Cardiac fibroblast (primary cell): Measurements from ENCODE around the gene ZNF14.
"Not testable (repeated sequence)": the region's sequence is repeated elsewhere in the genome, so short reads cannot be mapped to it uniquely, and the experiment has no call there.

Experiments used
- DNase-seq, 2 donors: peaks; one replicate each; pipeline versions ENCODE4 v3.0.0 to v3.0.0-alpha.2; 2010; ENCODE audit warnings: low read depth in 2 of 2
- H3K4me3 ChIP-seq, 2 donors: replicated peaks in 1 of 2; 1 replicate in 1 of 2; 2 replicates in 1 of 2; pipeline ENCODE4 v1.5.1; 2011; ENCODE audit warnings: low read depth in 2 of 2, low read length in 2 of 2, mild to moderate bottlenecking in 2 of 2, moderate library complexity in 1 of 2
- CTCF ChIP-seq: IDR thresholded peaks from one replicate; pipeline ENCODE4 v1.5.1; 2011; ENCODE audit warnings: low read depth, mild to moderate bottlenecking, low read length, inconsistent platforms

ZNF14 gene

DNA sequence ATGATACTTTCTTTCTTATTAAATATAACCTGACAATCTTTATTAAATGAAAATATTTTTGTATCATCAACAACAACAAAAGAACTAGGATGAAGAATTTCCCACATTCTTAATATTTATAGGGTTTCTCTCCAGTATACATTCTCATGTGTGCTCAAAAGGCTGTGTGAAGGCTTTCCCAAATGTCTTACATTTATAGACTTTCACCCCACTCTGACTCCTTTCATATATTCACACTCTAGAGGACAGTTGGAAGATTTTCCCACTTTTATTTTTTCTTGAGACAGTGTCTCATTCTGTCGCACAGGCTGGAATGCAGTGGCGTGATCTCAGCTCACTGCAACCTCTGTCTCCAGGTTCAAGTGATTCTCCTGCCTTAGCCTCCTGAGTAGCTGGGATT lies 22.4 kb downstream of the ZNF14 start:
- DNase-seq: no peak
- TF ChIP-seq CTCF: no peak
- no peak overlapping the region for H3K4me3 ChIP-seq

GRCh38 chr19:19704836-19705235 lies 28.1 kb downstream of the ZNF14 start:
- TF ChIP-seq CTCF: no peak
- DNase-seq: no peak
- H3K4me3 ChIP-seq: no peak overlapping the region

DNA sequence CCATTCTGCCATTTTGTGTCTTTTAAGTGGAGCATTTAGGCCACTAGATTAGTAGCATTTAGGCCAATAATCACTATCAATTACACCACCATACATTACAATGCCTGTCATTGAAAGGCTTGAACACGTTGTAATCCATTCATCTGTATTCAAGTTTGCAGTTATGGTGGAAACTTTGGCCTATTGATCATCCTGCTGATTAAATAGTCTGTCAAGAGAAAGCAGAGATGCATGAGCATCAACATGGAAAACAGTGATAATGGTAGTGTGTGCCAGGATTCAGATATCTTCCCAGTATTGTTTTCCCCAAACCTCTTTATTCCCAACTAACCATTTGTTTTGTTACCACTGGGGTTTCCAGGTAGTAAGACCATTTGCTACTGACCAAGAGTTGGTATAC lies 32.4 kb downstream of the ZNF14 start:
- not testable (repeated sequence) for DNase-seq, H3K4me3 ChIP-seq

DNA sequence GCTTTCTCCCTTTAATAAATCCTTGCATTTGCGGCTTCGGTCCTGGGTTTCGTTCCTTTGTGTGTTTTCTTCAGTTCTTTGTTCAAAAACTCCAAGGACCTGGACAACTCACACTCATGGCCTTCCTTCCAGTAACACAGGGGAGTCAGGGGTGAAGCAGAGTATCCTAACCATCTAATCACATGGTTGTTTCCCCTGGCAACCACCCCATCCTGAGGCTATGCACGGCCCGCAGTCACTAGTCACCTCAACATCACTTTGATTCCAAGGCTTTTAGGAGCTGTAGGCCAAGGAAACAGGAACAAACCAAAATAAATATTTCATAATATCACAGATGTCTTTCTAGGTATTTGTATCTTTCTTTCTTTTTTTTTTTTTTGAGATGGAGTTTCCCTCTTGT lies 35.3 kb downstream of the ZNF14 start:
- no peak overlapping the region for H3K4me3 ChIP-seq
- no peak for DNase-seq
- no peak for TF ChIP-seq CTCF

- no peak for TF ChIP-seq CTCF
- no peak for DNase-seq
- no peak overlapping the region for H3K4me3 ChIP-seq
Observed at GRCh38 chr19:19696386-19696785, 36.5 kb downstream of the ZNF14 start.

- no peak for DNase-seq
- TF ChIP-seq CTCF: no peak
- H3K4me3 ChIP-seq: no peak overlapping the region
Observed at GRCh38 chr19:19691683-19692082, 41.2 kb downstream of the ZNF14 start.

- not testable (repeated sequence) for H3K4me3 ChIP-seq, DNase-seq
Observed at GRCh38 chr19:19689023-19689422, 43.9 kb downstream of the ZNF14 start.

DNA sequence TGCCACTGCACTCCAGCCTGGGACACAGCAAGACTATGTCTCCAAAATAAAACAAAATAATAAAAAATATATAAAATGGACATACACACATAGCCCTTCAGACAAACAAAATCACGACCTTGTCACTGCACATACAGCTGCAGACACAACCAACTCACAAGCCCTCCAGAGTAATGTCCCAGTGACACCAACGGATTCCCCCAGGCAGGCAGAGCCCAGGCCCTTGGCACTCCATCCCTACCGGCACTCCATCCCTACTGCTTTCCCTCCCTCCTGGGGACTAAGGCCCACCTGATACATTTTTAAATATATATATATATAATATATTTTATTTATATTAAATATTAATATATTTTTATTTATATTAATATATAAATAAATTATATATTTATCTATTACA lies 45.8 kb downstream of the ZNF14 start:
- TF ChIP-seq CTCF: no peak
- no peak overlapping the region for H3K4me3 ChIP-seq
- no peak for DNase-seq
